Left forelimb (tissue), 1 donor: Measurements from ENCODE around the gene FBXL3.
"Not testable (repeated sequence)": the region's sequence is repeated elsewhere in the genome, so short reads cannot be mapped to it uniquely, and the experiment has no call there.

Experiments used
- DNase-seq: peaks from one replicate; pipeline ENCODE4 v3.0.0-alpha.2; 2018; ENCODE audit warnings: low spot score

Gene FBXL3

DNA sequence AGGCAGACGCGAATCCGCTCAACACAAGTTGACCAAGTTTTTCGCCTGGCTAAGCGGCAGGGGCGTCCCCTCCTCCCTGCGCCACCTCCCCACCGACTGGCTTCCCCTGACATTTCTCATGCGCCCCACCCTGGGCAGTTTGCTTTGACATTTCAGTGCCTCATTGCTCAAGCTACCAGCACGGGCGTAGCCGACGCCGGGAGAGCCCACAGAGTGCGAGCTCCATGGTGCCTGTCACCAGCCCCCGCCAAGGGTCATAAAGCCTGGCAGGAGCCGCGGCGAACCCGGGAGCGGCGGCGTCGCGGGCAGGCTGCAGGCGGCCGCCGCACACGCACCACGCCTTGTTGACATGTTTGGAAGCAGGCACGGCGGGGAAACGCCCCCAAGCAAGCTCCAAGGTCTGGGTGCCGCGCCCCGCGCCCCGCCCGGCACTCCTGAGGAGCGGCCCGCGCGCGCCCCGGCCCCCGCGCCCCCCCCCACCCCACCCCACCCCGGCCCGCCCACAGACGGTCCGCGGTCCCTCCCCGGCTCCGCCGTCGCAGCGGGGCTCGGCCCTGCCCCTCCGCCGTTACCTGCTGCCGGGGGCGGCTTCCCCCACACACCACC is 601 bp downstream of the FBXL3 start:
- peak; percentile 83 for DNase-seq

DNA sequence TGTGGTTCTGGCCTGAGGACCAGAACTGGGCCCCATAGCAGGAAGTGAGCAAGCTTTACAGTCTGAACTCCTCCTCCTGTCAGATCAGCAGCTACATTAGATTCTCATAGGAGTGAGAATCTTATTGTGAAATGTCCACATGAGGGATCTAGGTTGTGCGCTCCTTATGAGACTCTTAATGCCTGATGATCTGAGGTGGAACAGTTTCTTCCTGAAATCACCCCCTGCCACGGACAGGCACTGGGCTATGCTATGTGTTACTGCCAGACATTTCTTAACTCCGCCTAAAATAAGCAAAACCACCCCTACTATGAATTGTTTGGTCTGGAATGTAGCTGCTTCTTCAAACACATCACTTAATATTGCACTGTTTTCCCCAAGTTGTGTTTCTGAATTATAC is 4.6 kb downstream of the FBXL3 start:
- DNase-seq, result no peak

DNA sequence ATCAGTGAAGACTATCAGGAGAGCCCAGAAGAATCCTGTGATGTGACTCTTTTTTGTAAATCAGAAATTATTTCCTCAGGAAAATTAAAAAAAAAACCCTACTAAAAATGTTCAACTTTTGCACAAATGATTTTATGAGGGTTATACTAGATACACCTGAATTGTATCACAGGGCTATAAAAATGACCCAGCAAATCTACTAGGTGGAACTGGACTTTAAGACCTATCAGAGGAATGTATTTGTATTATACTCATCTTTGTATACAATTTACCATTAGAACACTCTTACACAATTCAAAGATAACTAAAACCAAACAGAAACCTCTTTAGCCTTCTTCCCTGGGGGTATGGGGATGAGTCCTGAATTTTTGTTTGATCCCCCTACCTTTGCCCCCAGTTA is 7.2 kb downstream of the FBXL3 start:
- DNase-seq, result no peak

DNA sequence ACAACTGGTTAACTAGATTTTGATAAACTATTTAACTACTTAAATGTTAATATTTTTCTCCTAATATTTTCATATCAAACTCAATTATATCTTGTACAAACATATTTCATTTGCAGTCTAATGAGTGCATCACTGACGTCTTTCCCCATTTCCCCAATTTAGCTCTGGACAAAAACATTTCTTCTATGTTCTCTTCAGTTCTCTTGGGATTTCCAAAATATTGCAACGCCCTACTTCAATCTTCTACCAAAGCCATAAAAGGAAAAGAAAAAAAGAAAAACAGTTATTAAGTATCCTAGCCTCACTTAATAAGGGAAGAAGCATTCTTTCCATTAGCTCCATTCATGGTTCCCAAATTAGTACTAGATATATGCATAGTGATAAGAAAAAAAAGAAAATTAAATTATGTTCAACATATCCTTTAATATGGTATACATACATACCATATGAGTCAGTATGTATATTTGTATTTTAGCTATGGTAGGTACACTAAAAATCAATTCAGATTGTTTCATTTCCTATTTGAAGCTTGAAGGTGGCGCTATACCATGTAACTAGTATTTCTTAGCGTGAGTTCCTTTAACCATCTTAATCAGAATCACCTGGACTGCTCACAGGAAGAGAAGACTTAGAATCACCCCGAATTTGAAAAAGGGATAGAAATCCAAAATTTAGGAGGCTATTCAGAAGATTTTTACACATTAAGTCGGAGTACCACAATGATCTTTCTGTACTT is 9.9 kb downstream of the FBXL3 start:
- DNase-seq, result no peak

DNA sequence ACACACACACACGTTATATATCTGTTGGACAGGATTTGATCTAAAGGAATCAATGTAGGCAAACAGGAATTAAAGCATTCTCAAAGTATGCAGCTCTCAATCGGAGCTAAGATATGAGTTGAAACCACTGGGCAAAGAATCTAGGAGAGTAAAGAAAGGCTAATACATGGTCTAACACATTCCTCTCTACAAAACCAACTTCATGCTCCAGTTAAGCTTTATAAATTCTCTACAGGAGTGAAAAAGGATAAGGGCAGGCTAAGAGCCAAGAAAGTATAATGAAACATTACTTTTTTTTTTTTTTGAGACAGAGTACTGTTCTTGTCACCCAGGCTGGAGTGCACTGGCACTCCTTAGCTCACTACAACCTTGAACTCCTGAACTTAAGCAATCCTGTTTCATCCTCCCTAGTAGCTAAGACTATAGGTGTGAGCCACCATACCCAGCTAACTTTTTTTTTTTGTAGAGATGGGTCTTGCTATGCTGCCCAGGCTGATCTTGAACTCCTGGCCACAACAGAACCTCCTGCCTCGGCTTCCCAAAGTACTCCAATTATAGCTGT is 10.6 kb downstream of the FBXL3 start:
- no peak for DNase-seq

DNA sequence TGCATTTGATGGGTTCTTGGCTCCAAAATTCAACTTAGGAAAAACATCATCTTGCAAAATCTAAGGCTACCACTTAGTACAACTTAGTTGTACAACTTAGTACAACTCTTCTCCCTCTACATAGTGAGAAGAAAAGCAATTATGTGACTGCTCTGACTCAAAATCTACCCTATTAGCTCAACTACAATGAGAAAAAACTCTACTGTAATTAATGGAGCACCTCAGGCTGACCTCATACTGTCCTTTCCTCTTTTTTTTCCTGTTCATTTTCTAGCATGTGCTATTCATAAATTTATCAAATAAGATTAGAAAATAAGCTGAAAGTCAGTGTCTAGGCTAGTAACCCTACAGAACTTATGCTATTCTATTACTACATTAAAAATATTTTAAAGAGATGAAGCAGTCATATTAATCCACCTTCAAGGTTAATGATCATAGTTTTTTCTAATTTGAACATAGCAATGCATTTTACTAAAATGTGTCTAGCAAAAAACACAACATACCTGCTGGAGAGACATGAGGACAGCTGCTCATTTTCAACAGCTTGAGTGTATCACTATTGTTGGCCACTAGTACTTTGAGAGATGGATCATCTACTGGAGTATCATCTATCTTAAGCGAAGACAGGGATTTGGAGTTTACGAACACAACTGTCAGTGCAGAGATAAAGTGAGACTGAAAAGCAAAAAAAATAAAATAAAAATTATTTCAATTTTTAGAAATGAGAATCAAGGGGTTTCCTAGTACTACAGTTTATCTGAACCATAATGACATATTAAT is 11.9 kb downstream of the FBXL3 start:
- no peak for DNase-seq

DNA sequence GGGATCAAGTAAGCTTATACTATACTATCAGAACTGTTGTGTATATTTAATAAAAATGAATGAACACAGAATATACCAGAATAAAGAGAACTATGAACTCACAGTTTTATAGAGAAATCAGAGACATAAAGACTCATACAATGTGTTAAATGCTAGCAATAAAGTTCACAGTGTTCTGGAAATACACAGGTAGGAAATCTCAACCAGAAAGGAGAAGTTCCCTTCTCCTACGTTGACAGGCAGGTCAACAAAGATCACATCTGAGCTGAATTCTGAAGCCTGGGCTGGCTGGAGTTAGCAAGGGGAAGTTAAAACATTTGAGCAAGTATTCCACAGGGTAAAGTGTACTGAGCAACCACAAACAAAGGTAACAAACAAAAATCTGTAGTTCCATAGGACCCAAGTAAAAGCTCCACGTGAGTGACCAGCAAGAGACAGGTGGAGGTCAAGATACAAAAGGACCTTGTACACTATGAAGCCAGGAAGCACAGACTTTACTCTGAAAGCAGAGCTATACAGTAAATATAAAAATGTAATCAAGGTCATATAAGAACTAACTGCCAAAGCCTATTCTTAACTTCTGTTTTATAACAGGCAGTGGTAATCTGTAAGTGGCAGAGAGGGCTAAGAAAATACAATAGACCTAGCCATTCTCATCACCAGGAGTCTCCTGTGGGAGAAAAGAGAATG is 13.0 kb downstream of the FBXL3 start:
- no peak for DNase-seq

DNA sequence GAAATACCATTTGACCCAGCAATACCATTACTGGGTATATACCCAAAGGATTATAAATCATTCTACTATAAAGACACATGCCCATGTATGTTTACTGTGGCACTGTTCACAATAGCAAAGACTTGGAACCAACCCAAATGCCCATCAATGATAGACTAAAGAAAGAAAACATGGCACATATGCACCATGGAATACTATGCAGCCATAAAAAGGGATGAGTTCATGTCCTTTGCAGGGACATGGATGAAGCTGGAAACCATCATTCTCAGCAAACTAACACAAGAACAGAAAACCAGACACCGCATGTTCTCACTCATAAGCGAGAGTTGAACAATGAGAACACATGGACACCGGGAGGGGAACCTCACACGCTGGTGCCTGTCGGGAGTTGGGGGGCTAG is 17.2 kb downstream of the FBXL3 start:
- not testable (repeated sequence) for DNase-seq

DNA sequence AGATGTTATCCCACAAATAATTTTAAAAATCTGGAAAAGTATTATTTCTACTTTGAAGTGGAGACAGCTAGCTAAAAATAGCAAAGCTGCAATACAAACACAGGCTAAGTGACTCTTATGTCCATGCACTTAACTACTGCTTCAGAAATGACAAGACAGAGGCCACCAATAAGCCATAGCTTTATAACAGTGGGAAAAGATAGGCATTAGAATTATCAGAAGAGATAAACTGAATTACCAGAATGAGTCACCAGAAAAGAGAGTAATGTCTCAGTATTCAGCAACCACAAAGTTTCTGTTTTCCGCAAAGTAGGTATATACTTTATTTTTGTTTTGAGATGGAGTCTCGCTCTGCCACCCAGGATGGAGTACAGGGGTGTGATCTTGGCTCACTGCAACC is 17.9 kb downstream of the FBXL3 start:
- DNase-seq, result no peak

DNA sequence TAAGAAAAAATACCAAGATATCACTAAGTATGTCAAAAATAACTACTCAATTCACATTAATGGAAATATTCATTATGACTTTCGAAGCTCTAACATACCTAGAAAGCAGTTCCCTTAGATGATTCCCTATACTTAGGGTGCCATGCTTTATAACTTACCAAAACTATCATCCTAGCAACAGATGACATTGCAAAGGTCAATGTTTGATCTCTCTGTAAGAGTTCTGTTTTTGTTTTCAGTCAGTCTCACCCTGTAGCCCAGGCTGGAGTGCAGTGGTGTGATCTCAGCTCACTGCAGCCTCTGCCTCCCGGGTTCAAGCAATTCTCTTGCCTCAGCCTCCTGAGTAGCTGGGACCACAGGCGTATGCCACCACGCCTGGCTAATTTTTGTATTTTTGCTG is 18.6 kb downstream of the FBXL3 start:
- not testable (repeated sequence) for DNase-seq

DNA sequence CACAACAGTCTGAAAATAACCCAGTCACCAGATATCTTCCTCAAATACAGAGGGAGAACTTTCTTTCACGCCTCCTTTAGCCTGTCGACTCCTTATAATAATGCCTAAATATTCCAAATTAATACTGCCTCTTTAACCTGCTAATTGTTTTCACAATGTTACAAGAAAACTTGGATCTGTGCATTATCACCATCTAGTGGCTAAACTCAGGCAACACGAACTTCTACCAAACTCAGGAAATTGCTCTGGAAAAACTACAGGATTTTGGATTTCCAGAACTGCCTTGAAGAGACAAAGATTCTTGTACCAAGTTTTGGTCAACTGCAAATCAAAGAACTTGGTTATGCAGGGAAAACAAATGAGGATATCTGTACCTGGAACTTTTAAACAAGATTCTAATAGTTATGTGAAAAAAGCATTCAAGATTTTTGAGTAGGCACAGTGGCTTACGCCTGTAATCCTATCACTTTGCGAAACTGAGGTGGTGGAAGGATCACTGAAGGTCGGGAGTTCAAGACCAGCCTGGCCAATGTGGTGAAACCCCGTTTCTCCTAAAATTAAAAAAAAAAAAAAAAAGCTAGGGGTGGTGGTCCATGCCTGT is 24.3 kb downstream of the FBXL3 start:
- DNase-seq, result no peak

DNA sequence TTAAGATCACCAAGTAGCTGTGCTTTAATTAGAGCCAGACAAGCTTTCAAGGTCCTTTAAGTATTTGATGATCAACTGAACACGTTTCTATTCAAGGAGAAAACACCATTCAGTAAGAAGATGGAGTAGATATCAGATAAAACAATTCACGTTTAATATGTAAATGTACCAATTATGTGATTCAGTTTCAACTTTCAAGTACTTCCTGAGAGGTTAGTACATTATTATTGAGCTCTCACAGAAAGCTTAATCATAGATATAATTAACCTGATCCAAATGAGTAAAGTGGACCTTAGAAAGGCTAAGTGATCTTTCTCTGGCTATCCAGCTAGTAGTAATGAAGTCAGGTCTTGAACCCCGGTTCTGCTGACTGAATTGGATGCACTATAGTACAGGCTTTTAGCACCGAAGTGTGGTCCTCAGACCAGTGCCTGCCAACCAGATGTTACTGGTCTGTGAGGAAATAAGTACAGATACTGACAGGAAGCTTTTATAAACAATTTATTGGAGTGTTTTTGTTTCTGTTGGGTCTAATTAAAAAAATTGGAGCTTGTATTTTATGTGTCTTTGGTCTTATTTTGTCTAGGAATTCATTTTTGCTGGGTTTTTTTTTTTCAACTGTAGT is 24.9 kb downstream of the FBXL3 start:
- DNase-seq, result no peak

DNA sequence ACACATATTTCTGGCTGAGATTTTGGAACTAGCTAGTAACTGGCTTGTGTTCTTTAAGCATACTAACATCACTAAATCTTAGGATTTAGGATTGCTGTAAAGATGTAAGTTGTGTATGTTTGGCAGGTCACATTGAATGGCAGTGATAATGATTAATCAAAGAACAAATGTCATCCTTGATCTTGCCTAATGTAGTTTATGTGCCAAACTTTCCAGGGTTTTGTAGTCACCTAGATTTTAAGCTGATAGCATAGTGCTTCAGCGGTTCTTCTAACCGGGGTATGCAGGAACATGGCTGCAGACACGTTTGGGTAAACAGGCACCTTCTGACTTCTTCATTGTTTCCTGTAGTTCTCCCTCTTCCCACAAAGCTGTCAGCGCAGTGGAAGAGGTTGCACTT is 25.4 kb downstream of the FBXL3 start:
- no peak for DNase-seq

DNA sequence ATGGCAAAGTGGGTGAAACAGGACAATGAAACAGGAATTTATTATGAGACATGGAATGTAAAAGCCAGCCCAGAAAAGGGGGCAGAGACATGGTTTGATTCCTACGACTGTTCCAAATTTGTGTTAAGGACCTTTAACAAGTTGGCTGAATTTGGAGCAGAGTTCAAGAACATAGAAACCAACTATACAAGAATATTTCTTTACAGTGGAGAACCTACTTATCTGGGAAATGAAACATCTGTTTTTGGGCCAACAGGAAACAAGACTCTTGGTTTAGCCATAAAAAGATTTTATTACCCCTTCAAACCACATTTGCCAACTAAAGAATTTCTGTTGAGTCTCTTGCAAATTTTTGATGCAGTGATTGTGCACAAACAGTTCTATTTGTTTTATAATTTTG is 26.5 kb downstream of the FBXL3 start:
- no peak for DNase-seq

DNA sequence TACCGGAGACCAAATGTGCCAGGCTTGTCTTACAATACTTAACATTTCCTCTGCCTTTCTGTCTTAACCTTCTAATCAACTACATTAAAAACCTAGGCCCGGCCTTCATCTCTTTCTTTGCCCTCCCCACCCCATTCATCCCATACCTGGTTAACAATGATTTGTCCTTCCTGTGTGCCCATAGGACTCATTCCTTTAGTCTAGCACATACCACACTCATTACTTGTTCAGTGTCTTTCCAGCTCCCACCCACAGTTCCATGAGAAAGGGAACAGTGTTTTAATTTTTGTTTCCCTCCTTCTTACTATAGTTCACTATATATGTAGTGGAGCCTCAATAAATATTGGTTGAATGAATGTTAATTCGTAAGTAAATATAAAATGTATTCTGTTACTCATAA is 32.7 kb downstream of the FBXL3 start:
- DNase-seq, result no peak

DNA sequence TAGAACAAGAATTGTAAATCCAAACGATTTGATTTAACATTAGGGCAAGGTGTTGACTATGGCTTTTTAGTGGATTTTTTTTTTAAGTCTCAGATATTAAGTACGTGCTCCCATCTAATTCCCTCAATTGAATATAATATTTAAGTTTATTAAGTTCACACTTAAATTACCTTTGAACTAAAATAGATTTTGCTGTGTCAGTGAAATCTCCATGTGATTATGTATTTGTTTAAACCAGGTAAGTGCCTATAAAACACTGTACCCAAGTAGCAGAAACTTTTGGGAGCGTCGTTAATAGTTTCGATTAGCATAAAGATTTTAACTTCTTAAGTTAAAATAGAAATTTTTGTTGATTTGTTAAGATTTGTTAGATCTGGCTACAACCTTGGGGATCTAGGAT is 33.5 kb downstream of the FBXL3 start:
- DNase-seq, result no peak

DNA sequence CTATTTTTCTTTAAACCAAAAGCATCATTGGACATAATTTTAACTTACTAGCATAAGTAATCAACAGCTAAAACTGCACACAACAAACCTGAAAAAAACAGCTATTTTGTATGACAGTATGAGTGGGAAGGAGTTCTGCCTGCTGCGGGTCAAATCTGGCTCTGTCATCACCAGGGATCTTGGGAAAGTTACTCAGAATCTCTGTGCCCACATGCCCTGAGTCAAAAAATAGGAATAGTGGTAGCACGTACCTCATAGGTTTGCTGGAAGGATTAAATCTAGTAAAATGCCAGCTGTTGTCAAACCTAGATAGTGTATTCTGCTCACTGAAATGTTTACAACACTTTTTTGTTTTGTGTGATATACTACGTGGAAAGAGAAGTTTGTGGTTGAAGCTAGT is 33.9 kb downstream of the FBXL3 start:
- DNase-seq, result no peak

DNA sequence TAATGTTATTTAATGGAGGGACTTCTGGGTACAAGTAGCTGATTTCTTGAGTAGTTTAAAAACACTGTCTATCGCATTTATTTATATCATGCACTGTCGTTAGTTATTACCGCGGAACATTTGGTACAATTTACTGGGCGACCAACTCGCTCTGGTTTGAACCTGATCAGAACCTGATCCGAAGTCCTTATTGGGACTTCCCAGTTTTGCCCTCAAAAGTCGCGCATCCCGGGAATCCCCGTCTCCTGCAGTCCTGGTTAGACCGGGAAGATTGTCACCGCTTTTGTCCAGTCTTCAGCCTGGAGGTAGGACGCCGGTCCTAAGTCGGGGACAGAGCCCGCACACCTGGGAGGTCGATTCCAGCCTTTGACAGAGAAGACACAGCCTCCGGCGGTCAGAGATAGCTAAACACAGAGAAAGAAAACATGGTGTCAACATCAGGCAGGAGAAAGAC is 34.4 kb downstream of the FBXL3 start:
- no peak for DNase-seq

DNA sequence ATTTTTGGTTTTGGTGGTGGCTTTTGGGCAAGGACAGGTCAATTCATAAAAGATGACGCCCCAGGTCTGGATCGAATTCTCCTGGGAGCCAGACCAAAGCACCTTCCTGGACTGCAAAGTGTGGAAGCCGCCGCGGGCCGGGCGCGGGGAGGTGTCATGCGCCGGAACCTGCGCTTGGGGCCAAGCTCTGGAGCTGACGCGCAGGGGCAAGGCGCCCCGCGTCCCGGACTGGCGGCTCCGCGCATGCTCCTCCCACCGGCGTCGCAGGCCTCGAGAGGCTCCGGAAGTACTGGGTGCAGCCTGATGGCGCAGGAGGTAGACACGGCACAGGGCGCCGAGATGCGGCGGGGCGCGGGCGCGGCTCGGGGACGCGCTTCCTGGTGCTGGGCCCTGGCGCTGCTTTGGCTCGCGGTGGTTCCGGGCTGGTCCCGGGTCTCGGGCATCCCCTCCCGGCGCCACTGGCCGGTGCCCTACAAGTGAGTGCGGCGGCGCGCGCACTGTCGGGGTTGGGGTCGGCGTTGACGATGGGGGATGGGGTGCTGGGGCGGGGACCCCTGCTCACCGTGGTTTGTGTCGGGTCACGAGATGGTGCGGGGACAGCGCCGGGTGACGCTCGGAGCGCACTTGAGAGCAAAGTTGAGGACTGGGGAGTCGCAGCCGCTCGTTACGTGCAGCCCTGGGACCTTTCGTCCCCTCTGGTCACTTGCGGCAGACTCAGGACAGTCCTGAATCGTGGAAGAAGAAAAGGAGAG is 35.0 kb downstream of the FBXL3 start, which contains the start of gene CLN5:
TSS of gene CLN5 (plus strand) at position 286 of the 752 bp plus-strand sequence. CDS start at position 304, 18 bp downstream.
- peak; percentile 92 for DNase-seq

DNA sequence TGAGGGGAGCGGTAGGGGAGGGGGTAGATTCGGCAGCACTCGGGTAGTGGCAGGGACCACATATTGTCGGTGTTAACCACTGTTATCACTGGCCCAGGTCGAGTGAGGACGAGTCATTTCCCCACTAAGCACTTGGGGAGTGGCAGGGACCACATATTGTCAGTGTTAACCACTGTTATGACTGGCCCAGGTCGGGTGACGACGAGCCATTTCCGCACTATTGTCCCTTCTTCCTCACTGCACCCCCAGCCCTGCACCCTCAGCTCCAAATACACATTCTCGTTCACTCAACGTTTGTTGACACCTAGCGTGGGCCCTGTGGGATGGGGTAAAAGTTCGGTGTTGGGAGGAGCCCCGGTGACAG is 35.5 kb downstream of the FBXL3 start:
- DNase-seq, result no peak

DNA sequence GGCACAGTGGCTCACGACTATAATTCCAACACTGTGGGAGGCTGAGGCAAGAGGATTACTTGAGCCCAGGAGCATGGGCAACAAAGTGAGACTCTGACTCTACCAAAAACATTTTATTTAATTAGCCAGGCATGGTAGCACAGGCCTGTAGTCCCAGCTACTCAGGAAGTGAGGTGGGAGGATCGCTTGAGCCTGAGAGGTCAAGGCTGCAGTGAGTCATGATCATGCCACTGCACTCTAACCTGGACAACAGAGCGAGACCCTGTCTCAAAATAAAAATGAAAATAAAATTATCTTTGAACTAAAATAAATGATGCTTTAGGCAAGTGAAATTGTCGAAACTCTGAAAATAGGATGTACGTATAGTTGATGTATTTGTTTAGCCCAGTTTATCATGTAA is 43.3 kb downstream of the FBXL3 start:
- no peak for DNase-seq
